HepG2 (cell line): Measurements from ENCODE around the gene SURF6. TPM values are rescaled to one million over a fixed set of nuclear protein-coding genes. Genes with fewer than 3 reads are reported as not detected.

Experiments used
- KLF16 ChIP-seq, 2 experiments: sonication (generic) in 1 of 2; formaldehyde crosslinking in 1 of 2; IDR thresholded peaks; 2 replicates each; pipeline versions ENCODE4 v1.6.1 to v1.8.0; 2016 to 2023; ENCODE audit warnings: missing genetic modification reagents in 2 of 2, missing compliant biosample characterization in 1 of 2
- NFATC3 ChIP-seq: sonication (generic); formaldehyde crosslinking; IDR thresholded peaks from 2 replicates; pipeline ENCODE4 v1.5.1; 2020; ENCODE audit warnings: mild to moderate bottlenecking, missing genetic modification reagents
- NONO ChIP-seq, 2 experiments: fragments of 450-650 bp in 1 of 2; sonication (generic) in 1 of 2; formaldehyde crosslinking in 1 of 2; IDR thresholded peaks in 1 of 2; conservative IDR thresholded peaks in 1 of 2; 2 replicates each; pipeline versions ENCODE4 v1.6.1 to v1.8.0; 2017 to 2022; ENCODE audit warnings: mild to moderate bottlenecking in 1 of 2, missing genetic modification reagents in 1 of 2, moderate library complexity in 1 of 2
- PHF20 ChIP-seq: sonication (generic); formaldehyde crosslinking; IDR thresholded peaks from 2 replicates; pipeline ENCODE4 v1.5.0; 2020; ENCODE audit warnings: mild to moderate bottlenecking, missing genetic modification reagents
- SP1 ChIP-seq, 2 experiments: fragments of 450-650 bp in 1 of 2; sonication (generic) in 1 of 2; formaldehyde crosslinking in 1 of 2; IDR thresholded peaks; 2 replicates each; pipeline versions ENCODE4 v1.4.0 to v1.6.1; 2016 to 2020; ENCODE audit warnings: missing genetic modification reagents in 1 of 2
- STAG1 ChIP-seq: sonication (generic); formaldehyde crosslinking; IDR thresholded peaks from 2 replicates; pipeline ENCODE4 v1.4.0; 2020; ENCODE audit warnings: missing genetic modification reagents
- TFDP2 ChIP-seq: sonication (generic); formaldehyde crosslinking; IDR thresholded peaks from 2 replicates; pipeline ENCODE4 v1.4.0; 2020; ENCODE audit warnings: missing genetic modification reagents
- THAP11 ChIP-seq: IDR thresholded peaks from 2 replicates; pipeline ENCODE4 v1.6.1; 2016; ENCODE audit warnings: missing biosample characterization, missing genetic modification reagents
- ZFP41 ChIP-seq: sonication (generic); formaldehyde crosslinking; IDR thresholded peaks from 2 replicates; pipeline ENCODE4 v1.4.0; 2020; ENCODE audit warnings: mild to moderate bottlenecking, missing genetic modification reagents, borderline replicate concordance
- ZNF432 ChIP-seq: sonication (generic); formaldehyde crosslinking; IDR thresholded peaks from 2 replicates; pipeline ENCODE4 v1.5.0; 2020; ENCODE audit warnings: missing genetic modification reagents, mild to moderate bottlenecking, borderline replicate concordance
- ZNF607 ChIP-seq: sonication (generic); formaldehyde crosslinking; IDR thresholded peaks from 2 replicates; pipeline ENCODE4 v1.5.1; 2020; ENCODE audit warnings: missing genetic modification reagents, mild to moderate bottlenecking, borderline replicate concordance
- ZNF713 ChIP-seq: sonication (generic); formaldehyde crosslinking; IDR thresholded peaks from 2 replicates; pipeline ENCODE4 v1.4.0; 2020; ENCODE audit warnings: mild to moderate bottlenecking, missing genetic modification reagents
- ZNF776 ChIP-seq: sonication (generic); formaldehyde crosslinking; IDR thresholded peaks from 2 replicates; pipeline ENCODE4 v1.4.0; 2020; ENCODE audit warnings: mild to moderate bottlenecking, missing genetic modification reagents
- ZNF879 ChIP-seq: sonication (generic); formaldehyde crosslinking; IDR thresholded peaks from 2 replicates; pipeline ENCODE4 v1.8.1; 2023; ENCODE audit warnings: missing genetic modification reagents
- polyA plus RNA-seq, 8 experiments: library from polyadenylated mRNA; depleted of rRNA in 3 of 8; stranded (reverse) in 7 of 8; unstranded in 1 of 8; fragments of >200 nt; fragmentation: Illumina TruSeq in 4 of 8; extraction: Trizol in 4 of 8; gene quantifications; 2 replicates each; pipeline versions ENCODE4 v1.2.1 to v1.2.3, GENCODE V29; 2011 to 2016; ENCODE audit warnings: low read depth in 4 of 8, missing spikeins in 1 of 8, mixed read lengths in 1 of 8; ENCODE audit not compliant: insufficient read depth in 1 of 8
- total RNA-seq, 5 experiments: library from RNA; depleted of rRNA; stranded (reverse); fragments of >200 nt; fragmentation: Illumina TruSeq; extraction: Trizol; gene quantifications; 2 replicates each; pipeline ENCODE4 v1.2.3, GENCODE V29; 2016; ENCODE audit warnings: low read depth in 1 of 5
- TF ChIP-seq, protein P1 (sequence below): sonication (generic); formaldehyde crosslinking; IDR thresholded peaks from 2 replicates; pipeline ENCODE4 v1.5.1; 2020; ENCODE audit warnings: mild to moderate bottlenecking, missing genetic modification reagents
- TF ChIP-seq, protein P2 (sequence below): sonication (generic); formaldehyde crosslinking; IDR thresholded peaks from 2 replicates; pipeline ENCODE4 v1.5.1; 2020; ENCODE audit warnings: mild to moderate bottlenecking, moderate library complexity, missing genetic modification reagents
- TF ChIP-seq, protein P3 (sequence below): sonication (generic); formaldehyde crosslinking; conservative IDR thresholded peaks from 2 replicates; pipeline ENCODE4 v1.8.0; 2022; ENCODE audit warnings: low read depth, missing genetic modification reagents

Gene SURF6
- total and polyA plus RNA-seq, 2 of the 13 experiments (the other 11 are each of a cell fraction or from before 2014, with no cell fraction given), result 5.9 to 14.7 TPM

DNA sequence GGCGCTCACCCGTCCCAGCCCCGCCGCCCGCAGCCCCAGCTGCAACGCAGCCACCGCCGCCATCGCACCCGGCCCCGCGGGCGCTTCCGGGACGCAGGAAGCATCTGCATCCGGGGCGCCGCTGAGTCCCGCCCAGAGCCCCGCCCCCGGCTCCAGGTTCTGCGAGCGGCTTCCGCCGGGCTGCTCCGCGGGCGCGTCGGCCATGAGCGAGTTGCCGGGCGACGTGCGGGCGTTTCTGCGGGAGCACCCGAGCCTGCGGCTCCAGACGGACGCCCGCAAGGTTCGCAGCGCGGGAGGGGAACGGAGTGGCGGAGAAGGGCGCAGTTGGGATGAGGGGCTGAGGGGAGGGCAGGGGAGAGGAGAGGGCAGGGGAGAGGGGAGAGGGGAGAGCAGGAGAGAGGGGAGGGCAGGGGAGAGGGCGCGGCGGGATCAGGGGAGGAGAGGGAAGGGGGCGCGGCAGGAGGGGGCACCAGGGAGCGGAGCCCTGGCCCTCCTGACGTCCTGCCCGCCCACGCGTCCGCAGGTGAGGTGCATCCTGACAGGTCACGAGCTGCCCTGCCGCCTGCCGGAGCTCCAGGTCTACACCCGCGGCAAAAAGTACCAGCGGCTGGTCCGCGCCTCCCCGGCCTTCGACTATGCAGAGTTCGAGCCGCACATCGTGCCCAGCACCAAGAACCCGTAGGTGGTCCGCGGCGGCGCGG is 20.6 kb upstream of the SURF6 start, which contains the start of the genes SURF1 and SURF2 (continued):
- TF ChIP-seq, protein P1, sequence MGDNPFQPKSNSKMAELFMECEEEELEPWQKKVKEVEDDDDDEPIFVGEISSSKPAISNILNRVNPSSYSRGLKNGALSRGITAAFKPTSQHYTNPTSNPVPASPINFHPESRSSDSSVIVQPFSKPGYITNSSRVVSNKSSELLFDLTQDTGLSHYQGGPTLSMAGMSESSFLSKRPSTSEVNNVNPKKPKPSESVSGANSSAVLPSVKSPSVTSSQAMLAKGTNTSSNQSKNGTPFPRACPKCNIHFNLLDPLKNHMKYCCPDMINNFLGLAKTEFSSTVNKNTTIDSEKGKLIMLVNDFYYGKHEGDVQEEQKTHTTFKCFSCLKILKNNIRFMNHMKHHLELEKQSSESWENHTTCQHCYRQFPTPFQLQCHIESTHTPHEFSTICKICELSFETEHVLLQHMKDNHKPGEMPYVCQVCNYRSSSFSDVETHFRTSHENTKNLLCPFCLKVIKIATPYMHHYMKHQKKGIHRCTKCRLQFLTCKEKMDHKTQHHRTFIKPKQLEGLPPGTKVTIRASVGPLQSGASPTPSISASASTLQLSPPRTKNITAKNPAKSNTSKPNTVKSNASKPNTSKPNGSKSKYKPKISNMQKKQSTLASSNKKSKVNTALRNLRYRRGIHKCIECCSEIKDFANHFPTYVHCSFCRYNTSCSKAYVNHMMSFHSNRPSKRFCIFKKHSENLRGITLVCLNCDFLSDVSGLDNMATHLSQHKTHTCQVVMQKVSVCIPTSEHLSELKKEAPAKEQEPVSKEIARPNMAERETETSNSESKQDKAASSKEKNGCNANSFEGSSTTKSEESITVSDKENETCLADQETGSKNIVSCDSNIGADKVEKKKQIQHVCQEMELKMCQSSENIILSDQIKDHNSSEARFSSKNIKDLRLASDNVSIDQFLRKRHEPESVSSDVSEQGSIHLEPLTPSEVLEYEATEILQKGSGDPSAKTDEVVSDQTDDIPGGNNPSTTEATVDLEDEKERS (CRISPR knock-in tag), result no peak
- 0 out of 2 replicates have a peak, but pooled peaks have one; percentile 36 for TF ChIP-seq ZFP41 (CRISPR knock-in tag)
- TF ChIP-seq ZNF776 (CRISPR knock-in tag), result no peak
- peak; percentile 86 for TF ChIP-seq PHF20
- TF ChIP-seq NFATC3 (CRISPR knock-in tag), result no peak
- TF ChIP-seq THAP11 (CRISPR knock-in tag), result peak; percentile 87
- peak; percentile 30; the same call in 1 of the 2 replicates for TF ChIP-seq TFDP2 (CRISPR knock-in tag)
- TF ChIP-seq SP1 (IDR thresholded peaks at IDR 0.05), result no peak
- TF ChIP-seq SP1 (CRISPR knock-in tag; IDR thresholded peaks at IDR 0.05), result peak; percentile 58; the same call in 1 of the 2 replicates
- TF ChIP-seq NONO (IDR thresholded peaks at IDR 0.05), result no peak
- TF ChIP-seq NONO (CRISPR knock-in tag; conservative IDR thresholded peaks at IDR 0.05), result 0 out of 2 replicates have a peak, but pooled peaks have one; percentile 37
- TF ChIP-seq, protein P2, sequence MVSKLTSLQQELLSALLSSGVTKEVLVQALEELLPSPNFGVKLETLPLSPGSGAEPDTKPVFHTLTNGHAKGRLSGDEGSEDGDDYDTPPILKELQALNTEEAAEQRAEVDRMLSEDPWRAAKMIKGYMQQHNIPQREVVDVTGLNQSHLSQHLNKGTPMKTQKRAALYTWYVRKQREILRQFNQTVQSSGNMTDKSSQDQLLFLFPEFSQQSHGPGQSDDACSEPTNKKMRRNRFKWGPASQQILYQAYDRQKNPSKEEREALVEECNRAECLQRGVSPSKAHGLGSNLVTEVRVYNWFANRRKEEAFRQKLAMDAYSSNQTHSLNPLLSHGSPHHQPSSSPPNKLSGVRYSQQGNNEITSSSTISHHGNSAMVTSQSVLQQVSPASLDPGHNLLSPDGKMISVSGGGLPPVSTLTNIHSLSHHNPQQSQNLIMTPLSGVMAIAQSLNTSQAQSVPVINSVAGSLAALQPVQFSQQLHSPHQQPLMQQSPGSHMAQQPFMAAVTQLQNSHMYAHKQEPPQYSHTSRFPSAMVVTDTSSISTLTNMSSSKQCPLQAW (CRISPR knock-in tag), result peak; percentile 35; the same call in 1 of the 2 replicates
- TF ChIP-seq ZNF879, result no peak
- 0 out of 2 replicates have a peak, but pooled peaks have one; percentile 39 for TF ChIP-seq ZNF607 (CRISPR knock-in tag)
- TF ChIP-seq ZNF713 (CRISPR knock-in tag), result no peak
- TF ChIP-seq, protein P3, sequence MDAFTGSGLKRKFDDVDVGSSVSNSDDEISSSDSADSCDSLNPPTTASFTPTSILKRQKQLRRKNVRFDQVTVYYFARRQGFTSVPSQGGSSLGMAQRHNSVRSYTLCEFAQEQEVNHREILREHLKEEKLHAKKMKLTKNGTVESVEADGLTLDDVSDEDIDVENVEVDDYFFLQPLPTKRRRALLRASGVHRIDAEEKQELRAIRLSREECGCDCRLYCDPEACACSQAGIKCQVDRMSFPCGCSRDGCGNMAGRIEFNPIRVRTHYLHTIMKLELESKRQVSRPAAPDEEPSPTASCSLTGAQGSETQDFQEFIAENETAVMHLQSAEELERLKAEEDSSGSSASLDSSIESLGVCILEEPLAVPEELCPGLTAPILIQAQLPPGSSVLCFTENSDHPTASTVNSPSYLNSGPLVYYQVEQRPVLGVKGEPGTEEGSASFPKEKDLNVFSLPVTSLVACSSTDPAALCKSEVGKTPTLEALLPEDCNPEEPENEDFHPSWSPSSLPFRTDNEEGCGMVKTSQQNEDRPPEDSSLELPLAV (CRISPR knock-in tag), result no peak
- TF ChIP-seq ZNF432, result no peak
- peak in 1 of 2 experiments; percentile 7; a peak in 1 of 4 replicates for TF ChIP-seq KLF16 (CRISPR knock-in tag; IDR thresholded peaks at IDR 0.05)
- peak; percentile 34; the same call in 1 of the 2 replicates for TF ChIP-seq STAG1 (CRISPR knock-in tag)
